WTC11 (cell line): Measurements from ENCODE around the gene CFDP1. TPM values are rescaled to one million over a fixed set of nuclear protein-coding genes. Genes with fewer than 3 reads are reported as not detected.

Experiments
- AFF4 ChIP-seq: sonication (generic); formaldehyde crosslinking; IDR thresholded peaks from 2 replicates; pipeline ENCODE4 v1.8.1; 2023; ENCODE audit warnings: mild to moderate bottlenecking, missing genetic modification reagents, borderline replicate concordance
- E2F5 ChIP-seq: sonication (generic); formaldehyde crosslinking; IDR thresholded peaks from 2 replicates; pipeline ENCODE4 v1.8.1; 2022; ENCODE audit warnings: mild to moderate bottlenecking, moderate library complexity, missing genetic modification reagents
- EMX1 ChIP-seq: fragments of 250-450 bp; sonication (Bioruptor Pico); IDR thresholded peaks from 2 replicates; pipeline ENCODE4 v1.8.0; 2021; ENCODE audit warnings: mild to moderate bottlenecking
- FOXK1 ChIP-seq: sonication (generic); formaldehyde crosslinking; IDR thresholded peaks from 2 replicates; pipeline ENCODE4 v1.8.0; 2022; ENCODE audit warnings: mild to moderate bottlenecking, moderate library complexity, missing genetic modification reagents
- GTF2I ChIP-seq: fragments of 250-450 bp; sonication (Bioruptor Pico); conservative IDR thresholded peaks from 2 replicates; pipeline ENCODE4 v1.4.0; 2021; ENCODE audit warnings: mild to moderate bottlenecking
- HMGXB4 ChIP-seq: sonication (generic); formaldehyde crosslinking; IDR thresholded peaks from 2 replicates; pipeline ENCODE4 v1.8.1; 2023; ENCODE audit warnings: mild to moderate bottlenecking, moderate library complexity, missing genetic modification reagents
- IRF1 ChIP-seq: sonication (generic); formaldehyde crosslinking; IDR thresholded peaks from 2 replicates; pipeline ENCODE4 v1.8.0; 2023; ENCODE audit warnings: missing genetic modification reagents
- JAZF1 ChIP-seq: fragments of 250-450 bp; sonication (Bioruptor Pico); IDR thresholded peaks from 2 replicates; pipeline ENCODE4 v1.9.0; 2021; ENCODE audit warnings: moderate library complexity, mild to moderate bottlenecking, inconsistent platforms
- KAT7 ChIP-seq: sonication (generic); formaldehyde crosslinking; IDR thresholded peaks from 2 replicates; pipeline ENCODE4 v1.8.1; 2023; ENCODE audit warnings: missing genetic modification reagents, mild to moderate bottlenecking, borderline replicate concordance
- MAX ChIP-seq: sonication (generic); formaldehyde crosslinking; IDR thresholded peaks from 2 replicates; pipeline ENCODE4 v1.8.0; 2022; ENCODE audit warnings: mild to moderate bottlenecking, missing genetic modification reagents
- MXD4 ChIP-seq: fragments of 250-450 bp; sonication (Bioruptor Pico); IDR thresholded peaks from 2 replicates; pipeline ENCODE4 v1.8.0; 2021; ENCODE audit warnings: mild to moderate bottlenecking, moderate library complexity, borderline replicate concordance
- OVOL2 ChIP-seq: fragments of 250-450 bp; sonication (Bioruptor Pico); IDR thresholded peaks from 2 replicates; pipeline ENCODE4 v1.9.0; 2021; ENCODE audit warnings: mild to moderate bottlenecking, borderline replicate concordance
- RORB ChIP-seq: fragments of 250-450 bp; sonication (Bioruptor Pico); IDR thresholded peaks from 2 replicates; pipeline ENCODE4 v1.9.0; 2021; ENCODE audit warnings: mild to moderate bottlenecking
- SMAD4 ChIP-seq: sonication (generic); formaldehyde crosslinking; IDR thresholded peaks from 2 replicates; pipeline ENCODE4 v1.8.0; 2022; ENCODE audit warnings: mild to moderate bottlenecking, missing genetic modification reagents
- SP1 ChIP-seq: sonication (generic); formaldehyde crosslinking; conservative IDR thresholded peaks from 2 replicates; pipeline ENCODE4 v1.8.1; 2022; ENCODE audit warnings: missing genetic modification reagents
- STAT6 ChIP-seq: sonication (generic); formaldehyde crosslinking; conservative IDR thresholded peaks from 2 replicates; pipeline ENCODE4 v1.8.1; 2023; ENCODE audit warnings: mild to moderate bottlenecking, low read depth, missing genetic modification reagents, moderate library complexity
- TEAD1 ChIP-seq: sonication (generic); formaldehyde crosslinking; IDR thresholded peaks from 2 replicates; pipeline ENCODE4 v1.8.0; 2022; ENCODE audit warnings: mild to moderate bottlenecking, missing genetic modification reagents
- USF1 ChIP-seq: sonication (generic); formaldehyde crosslinking; IDR thresholded peaks from 2 replicates; pipeline ENCODE4 v1.8.0; 2022; ENCODE audit warnings: mild to moderate bottlenecking, missing genetic modification reagents
- ZNF138 ChIP-seq: sonication (generic); formaldehyde crosslinking; conservative IDR thresholded peaks from 2 replicates; pipeline ENCODE4 v1.8.1; 2022; ENCODE audit warnings: mild to moderate bottlenecking, moderate library complexity, missing genetic modification reagents
- ZNF416 ChIP-seq: fragments of 250-450 bp; sonication (Bioruptor Pico); IDR thresholded peaks from 2 replicates; pipeline ENCODE4 v1.9.0; 2021; ENCODE audit warnings: mild to moderate bottlenecking, inconsistent platforms
- ZNF425 ChIP-seq: fragments of 250-450 bp; sonication (Bioruptor Pico); conservative IDR thresholded peaks from 2 replicates; pipeline ENCODE4 v1.9.0; 2021; ENCODE audit warnings: mild to moderate bottlenecking
- total RNA-seq: library from RNA; stranded (reverse); gene quantifications from 3 replicates; pipeline ENCODE4 v1.2.3, GENCODE V29; 2021

Gene CFDP1
- total RNA-seq, 1 experiment from 2014 or later = 79.2 TPM

GRCh38 chr16:75432828-75433731, at the start of gene CFDP1 (continued):
- peak; percentile 92 for TF ChIP-seq USF1 (CRISPR knock-in tag)
- peak; percentile 79 for TF ChIP-seq FOXK1
- TF ChIP-seq STAT6 (CRISPR knock-in tag) = no peak
- TF ChIP-seq ZNF416 (CRISPR knock-in tag) = no peak
- TF ChIP-seq AFF4 (CRISPR knock-in tag) = peak; percentile 70; the same call in 1 of the 2 replicates
- peak; percentile 54; the same call in 1 of the 2 replicates for TF ChIP-seq HMGXB4 (CRISPR knock-in tag)
- TF ChIP-seq TEAD1 = peak; percentile 76
- TF ChIP-seq E2F5 (CRISPR knock-in tag) = peak; percentile 97
- TF ChIP-seq MXD4 (CRISPR knock-in tag) = no peak
- no peak for TF ChIP-seq RORB
- 0 out of 2 replicates have a peak, but pooled peaks have one; percentile 56 for TF ChIP-seq ZNF138 (CRISPR knock-in tag)
- no peak; the same call in 1 of the 2 replicates for TF ChIP-seq IRF1 (CRISPR knock-in tag)
- no peak for TF ChIP-seq EMX1 (CRISPR knock-in tag)
- TF ChIP-seq KAT7 = no peak; the same call in 1 of the 2 replicates
- TF ChIP-seq SP1 (CRISPR knock-in tag) = peak; percentile 61
- no peak for TF ChIP-seq JAZF1 (CRISPR knock-in tag)
- TF ChIP-seq ZNF425 = no peak
- TF ChIP-seq MAX = peak; percentile 99
- TF ChIP-seq GTF2I (CRISPR knock-in tag) = no peak
- no peak for TF ChIP-seq SMAD4
- no peak for TF ChIP-seq OVOL2 (CRISPR knock-in tag)
